GM12892 (cell line): ENCODE results near the gene TRANK1.
A peak's percentile ranks its signal among the peaks of the same experiment; 100 is the strongest.

ENCODE experiments used
- DNase-seq: peaks from one replicate; pipeline ENCODE4 v3.0.0; 2011; ENCODE audit not compliant: insufficient read length
- FAIRE-seq: peaks from 2 replicates; lab custom pipeline; 2011; peaks lifted over from hg19 to GRCh38; lab: Jason Lieb, UNC
- POLR2A ChIP-seq: IDR thresholded peaks from 2 replicates; pipeline ENCODE4 v1.6.1; 2011; ENCODE audit warnings: low read depth, low read length, control low read depth
- POLR2AphosphoS5 ChIP-seq: IDR thresholded peaks from 2 replicates; pipeline ENCODE4 v1.6.1; 2011; ENCODE audit warnings: low read depth, low read length, control low read depth
- TAF1 ChIP-seq: IDR thresholded peaks from 2 replicates; pipeline ENCODE4 v1.6.1; 2011; ENCODE audit warnings: low read depth, mild to moderate bottlenecking, control low read depth, low read length, borderline replicate concordance

Gene TRANK1

GRCh38 chr3:36843065-36844051, 101.5 kb downstream of the TRANK1 start:
- TF ChIP-seq POLR2AphosphoS5, result no peak
- FAIRE-seq (peak; percentile 91), DNase-seq (no peak)

- FAIRE-seq (no peak), DNase-seq (no peak)
- TF ChIP-seq POLR2A (no peak), TAF1 (no peak), POLR2AphosphoS5 (no peak)
Observed at GRCh38 chr3:36842275-36842674, 102.6 kb downstream of the TRANK1 start.

GRCh38 chr3:36840453-36840921, 104.4 kb downstream of the TRANK1 start:
- no peak for FAIRE-seq
- TF ChIP-seq POLR2A, result no peak
- TF ChIP-seq POLR2AphosphoS5, result no peak
- TF ChIP-seq TAF1, result no peak
- DNase-seq, result no peak

GRCh38 chr3:36837089-36837488, 107.8 kb downstream of the TRANK1 start:
- FAIRE-seq (no peak), DNase-seq (no peak)
- TF ChIP-seq POLR2AphosphoS5 (no peak), TAF1 (no peak), POLR2A (no peak)

- no peak for FAIRE-seq
- TF ChIP-seq POLR2A (no peak), POLR2AphosphoS5 (no peak), TAF1 (no peak)
Observed at GRCh38 chr3:36833160-36833814, 111.6 kb downstream of the TRANK1 start.

GRCh38 chr3:36832406-36832805, 112.4 kb downstream of the TRANK1 start:
- TF ChIP-seq POLR2A, result no peak
- TF ChIP-seq POLR2AphosphoS5, result no peak
- TF ChIP-seq TAF1, result no peak
- DNase-seq (no peak), FAIRE-seq (no peak)

More at GRCh38 chr3:36833160-36833814, 111.6 kb downstream of the TRANK1 start:
- DNase-seq, result no peak

GRCh38 chr3:36827133-36827532, 117.7 kb downstream of the TRANK1 start:
- no peak for FAIRE-seq

GRCh38 chr3:36826240-36826639, 118.6 kb downstream of the TRANK1 start:
- DNase-seq (no peak), FAIRE-seq (no peak)
- TF ChIP-seq TAF1 (no peak), POLR2A (no peak), POLR2AphosphoS5 (no peak)

More at GRCh38 chr3:36827133-36827532, 117.7 kb downstream of the TRANK1 start:
- TF ChIP-seq POLR2A (no peak), POLR2AphosphoS5 (no peak), TAF1 (no peak)
- no peak for DNase-seq

GRCh38 chr3:36824443-36824842, 120.4 kb downstream of the TRANK1 start:
- no peak for DNase-seq
- FAIRE-seq, result no peak
- TF ChIP-seq TAF1 (no peak), POLR2AphosphoS5 (no peak)

GRCh38 chr3:36823806-36824205, 121.0 kb downstream of the TRANK1 start:
- TF ChIP-seq TAF1, result no peak
- TF ChIP-seq POLR2AphosphoS5, result no peak
- TF ChIP-seq POLR2A, result no peak
- FAIRE-seq, result no peak
- no peak for DNase-seq

GRCh38 chr3:36820083-36820482, 124.8 kb downstream of the TRANK1 start:
- no peak for DNase-seq
- no peak for TF ChIP-seq TAF1
- TF ChIP-seq POLR2AphosphoS5, result no peak
- no peak for TF ChIP-seq POLR2A
- no peak for FAIRE-seq
